HCEC 1CT (cell line): Measurements from ENCODE around the gene UBP1.
"Not testable (repeated sequence)": the region's sequence is repeated elsewhere in the genome, so short reads cannot be mapped to it uniquely, and the experiment has no call there.

Experiments used
- DNase-seq: peaks from one replicate; pipeline ENCODE4 v3.0.0-alpha.2; 2017

Gene UBP1

DNA sequence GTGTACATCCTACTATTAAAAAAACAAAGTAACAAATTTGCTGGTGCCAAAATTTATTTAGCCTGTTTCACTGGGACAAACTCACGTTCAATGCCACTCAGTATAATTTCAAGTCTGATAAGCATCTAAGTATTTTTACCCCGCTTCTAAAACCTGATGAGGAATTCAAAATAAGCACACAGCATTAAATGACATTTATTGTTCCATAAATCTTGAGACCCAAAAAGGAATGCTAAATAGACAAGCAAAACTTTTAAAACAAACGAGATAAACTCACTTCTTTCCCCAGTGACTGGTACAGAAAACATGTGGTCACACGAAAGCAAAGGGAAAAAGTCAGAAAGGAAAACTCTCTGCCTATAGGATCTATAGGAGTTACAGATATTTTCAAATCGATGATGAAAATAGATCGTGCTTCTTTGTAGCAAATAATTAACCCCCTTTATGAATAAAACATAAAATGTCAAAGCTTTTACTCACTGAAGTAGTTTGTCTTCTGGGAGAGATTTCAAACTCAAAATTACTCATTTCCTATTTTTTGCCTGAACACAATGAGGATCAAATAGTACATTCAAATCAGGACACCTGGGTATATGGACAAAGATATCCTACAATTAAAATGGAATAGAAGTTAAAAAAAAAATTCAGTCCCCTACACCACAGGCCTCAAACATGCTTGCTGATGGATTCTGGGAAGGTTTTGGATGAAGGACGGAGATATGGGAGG, 51.7 kb downstream of the UBP1 start:
- DNase-seq = no peak

DNA sequence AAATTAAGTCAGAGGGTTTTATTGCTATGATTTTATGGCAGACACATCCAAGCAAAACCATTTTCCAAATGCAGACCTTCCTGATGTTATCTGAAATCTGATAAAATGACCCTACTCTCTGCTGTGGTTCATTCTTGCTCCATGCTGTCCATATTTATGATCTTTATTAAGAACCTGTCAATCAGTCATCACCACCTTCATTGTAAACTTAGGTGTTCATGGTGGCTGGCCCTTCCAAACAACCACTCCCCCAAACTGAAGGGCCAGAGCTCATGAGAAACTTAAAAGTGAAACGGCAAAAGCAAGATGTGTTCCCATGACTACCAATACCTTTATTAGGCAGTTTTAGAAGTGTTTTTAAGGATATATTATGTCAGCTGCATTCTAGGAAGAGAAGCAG, 53.6 kb downstream of the UBP1 start:
- DNase-seq = no peak

DNA sequence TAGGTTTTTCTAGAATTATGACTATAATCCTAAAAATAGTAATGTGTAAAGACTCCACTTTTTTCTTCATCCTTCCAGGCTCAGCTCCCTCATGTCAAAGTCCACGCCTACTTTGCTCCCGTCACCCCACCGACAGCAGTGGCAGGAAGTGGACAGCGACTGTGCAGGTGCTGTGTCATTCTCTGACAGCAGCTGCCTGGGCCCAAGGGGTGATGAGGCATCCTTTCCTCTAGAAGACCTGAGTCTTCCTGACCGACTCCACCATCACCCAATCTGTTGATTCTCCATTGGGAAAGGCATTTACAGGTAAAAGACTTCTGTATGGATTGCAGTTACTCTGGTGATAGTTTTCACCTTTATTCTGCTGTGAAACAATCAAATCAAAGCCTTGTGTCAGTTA, 54.8 kb downstream of the UBP1 start:
- DNase-seq = no peak

- no peak for DNase-seq
These were observed 56.3 kb downstream of the UBP1 start for GRCh38 chr3:33383951-33384350.

DNA sequence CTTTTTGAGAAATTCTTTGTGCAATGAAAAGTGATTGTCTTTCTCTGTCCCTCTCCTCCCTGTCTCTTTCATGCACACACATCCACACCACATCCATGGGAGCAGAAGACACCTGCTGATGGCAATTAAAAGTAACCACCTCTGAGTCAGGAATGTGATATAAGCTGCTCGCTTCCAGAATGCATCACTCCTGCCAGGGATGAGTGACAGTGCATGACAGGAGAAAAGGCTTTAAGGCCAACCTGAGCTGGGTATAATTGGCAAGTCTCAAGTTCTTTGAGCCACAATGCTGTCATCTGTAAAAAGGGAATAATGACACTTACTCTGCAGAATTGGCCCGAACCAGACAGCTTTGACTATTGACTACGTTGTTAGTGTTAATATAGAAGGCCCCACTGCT, 59.6 kb downstream of the UBP1 start:
- no peak for DNase-seq

GRCh38 chr3:33377931-33378330, 62.3 kb downstream of the UBP1 start:
- peak; percentile 75 for DNase-seq

GRCh38 chr3:33377489-33377888, 62.7 kb downstream of the UBP1 start:
- no peak for DNase-seq

DNA sequence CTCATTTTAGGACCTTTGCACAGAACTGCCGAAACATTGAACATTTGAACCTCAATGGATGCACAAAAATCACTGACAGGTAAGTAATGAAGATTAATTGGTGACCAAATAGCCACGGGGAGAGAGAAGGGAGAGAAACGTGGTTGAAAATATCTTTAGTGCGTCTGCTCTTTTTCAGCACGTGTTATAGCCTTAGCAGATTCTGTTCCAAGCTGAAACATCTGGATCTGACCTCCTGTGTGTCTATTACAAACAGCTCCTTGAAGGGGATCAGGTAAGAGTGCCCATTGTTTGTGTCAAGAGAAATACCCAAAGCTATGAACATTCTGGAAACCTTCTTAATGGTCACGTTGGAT, 67.1 kb downstream of the UBP1 start:
- DNase-seq = no peak

- peak; percentile 79 for DNase-seq
These were observed 67.8 kb downstream of the UBP1 start for GRCh38 chr3:33372218-33373081.

DNA sequence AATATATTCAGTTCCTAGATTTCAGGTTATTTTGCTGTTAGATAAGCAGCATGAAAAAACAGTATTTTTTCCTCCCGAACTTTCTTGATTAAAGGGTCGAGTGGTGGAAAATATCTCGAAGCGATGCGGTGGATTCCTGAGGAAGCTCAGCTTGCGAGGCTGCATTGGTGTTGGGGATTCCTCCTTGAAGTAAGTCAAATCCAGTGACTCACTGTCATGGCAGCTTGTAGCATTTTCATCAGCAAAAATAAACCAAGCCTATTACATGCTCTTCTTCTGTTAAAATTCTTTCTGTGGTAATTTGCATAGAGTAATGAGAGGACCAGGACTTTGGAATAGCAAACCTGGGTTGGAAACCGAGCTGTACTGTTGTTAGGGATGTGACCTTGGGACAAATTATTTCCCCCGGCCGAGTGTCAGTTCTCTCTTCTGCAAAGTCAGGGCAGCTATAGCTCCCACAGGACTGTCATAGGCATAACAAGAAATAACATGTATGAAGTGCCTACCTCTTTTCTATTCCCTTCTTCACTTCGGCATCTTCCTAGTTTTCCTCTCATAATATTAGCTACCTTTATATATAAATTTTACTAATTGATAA, 75.6 kb downstream of the UBP1 start:
- peak; percentile 5 for DNase-seq

GRCh38 chr3:33364060-33364459, 76.1 kb downstream of the UBP1 start:
- no peak for DNase-seq

DNA sequence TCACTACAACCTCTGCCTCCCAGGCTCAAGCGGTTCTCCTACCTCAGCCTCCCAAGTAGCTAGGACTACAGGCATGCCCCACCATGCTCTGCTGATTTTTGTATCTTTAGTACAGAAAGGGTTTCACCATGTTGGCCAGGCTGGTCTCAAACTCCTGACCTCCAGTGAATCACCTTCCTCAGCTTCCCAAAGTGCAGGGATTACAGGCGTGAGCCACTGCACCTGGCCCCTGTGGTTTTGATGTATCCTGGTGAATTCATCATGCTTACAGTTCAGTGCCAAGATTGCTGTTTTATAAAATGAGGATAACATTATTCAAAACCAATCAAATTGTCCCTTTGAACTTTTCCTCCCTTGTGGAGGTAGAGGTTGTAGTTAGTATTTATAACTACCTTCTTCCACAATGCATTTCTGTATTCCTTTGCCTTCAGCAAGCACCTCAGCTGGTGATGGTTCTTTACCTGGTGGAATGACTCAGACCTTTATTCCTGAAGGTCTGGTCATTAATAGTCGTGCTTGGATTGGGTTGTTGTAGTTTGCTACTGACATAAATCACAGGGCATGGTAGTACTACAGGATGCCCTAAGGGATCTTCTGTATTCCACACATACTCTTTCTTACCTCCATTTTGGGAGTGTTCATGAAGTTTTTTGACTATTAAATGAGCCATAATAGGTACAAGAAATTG, 76.9 kb downstream of the UBP1 start:
- DNase-seq = no peak

GRCh38 chr3:33360136-33360825, 79.9 kb downstream of the UBP1 start:
- DNase-seq = peak; percentile 84

GRCh38 chr3:33358172-33358781, 81.9 kb downstream of the UBP1 start:
- DNase-seq = no peak

DNA sequence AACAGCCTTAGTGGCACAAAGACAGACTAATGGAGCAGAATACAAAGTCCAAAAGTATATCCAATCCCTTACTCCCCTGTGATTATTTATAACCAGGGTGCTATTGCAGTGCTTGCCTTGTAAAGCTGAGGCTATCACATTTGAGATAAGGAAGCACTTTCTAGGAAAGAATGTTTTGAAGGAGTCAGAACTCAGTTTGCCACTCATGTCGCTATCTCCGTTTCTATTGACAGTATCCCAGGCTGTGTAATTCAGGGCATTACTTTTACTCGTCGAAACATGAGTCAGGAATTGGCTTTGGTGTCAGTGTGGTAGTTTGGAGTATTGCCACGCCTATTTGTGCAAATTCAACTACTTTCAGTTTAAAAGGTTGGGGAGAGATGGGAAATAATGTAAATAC, 84.6 kb downstream of the UBP1 start:
- peak; percentile 29 for DNase-seq

- no peak for DNase-seq
These were observed 100.4 kb downstream of the UBP1 start for GRCh38 chr3:33339758-33340157.

DNA sequence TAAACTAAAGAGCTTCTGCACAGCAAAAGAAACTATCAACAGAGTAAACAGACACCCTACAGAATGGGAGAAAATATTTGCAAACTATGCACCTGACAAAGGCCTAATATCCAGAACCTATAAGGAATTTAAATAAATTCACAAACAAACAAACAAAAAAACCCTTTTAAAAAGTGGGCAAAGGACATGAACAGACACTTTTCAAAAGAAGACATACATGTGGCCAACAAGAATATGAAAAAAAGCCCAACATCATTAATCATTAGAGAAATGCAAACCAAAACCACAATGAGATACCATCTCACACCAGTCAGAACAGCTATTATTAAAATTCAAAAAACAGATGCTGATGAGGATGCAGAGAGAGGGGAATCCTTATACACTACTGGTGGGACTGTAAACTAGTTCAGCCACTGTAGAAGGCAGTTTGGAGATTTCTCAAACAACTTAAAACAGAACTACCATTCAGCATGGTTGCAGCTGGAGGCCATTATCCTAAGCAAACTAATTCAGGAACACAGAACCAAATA, 101.2 kb downstream of the UBP1 start:
- DNase-seq = not testable (repeated sequence)
